ENCODE measurements around the gene KIAA0513. TPM values are rescaled to one million over a fixed set of nuclear protein-coding genes. Genes with fewer than 3 reads are reported as not detected.
A peak's percentile ranks its signal among the peaks of the same experiment; 100 is the strongest.

Gene KIAA0513
- total and polyA plus RNA-seq, 10 of the 15 experiments (the other 5 are each of a cell fraction or from before 2014, with no cell fraction given), result 0.14 to 5.8 (median 2.0) TPM

DNA sequence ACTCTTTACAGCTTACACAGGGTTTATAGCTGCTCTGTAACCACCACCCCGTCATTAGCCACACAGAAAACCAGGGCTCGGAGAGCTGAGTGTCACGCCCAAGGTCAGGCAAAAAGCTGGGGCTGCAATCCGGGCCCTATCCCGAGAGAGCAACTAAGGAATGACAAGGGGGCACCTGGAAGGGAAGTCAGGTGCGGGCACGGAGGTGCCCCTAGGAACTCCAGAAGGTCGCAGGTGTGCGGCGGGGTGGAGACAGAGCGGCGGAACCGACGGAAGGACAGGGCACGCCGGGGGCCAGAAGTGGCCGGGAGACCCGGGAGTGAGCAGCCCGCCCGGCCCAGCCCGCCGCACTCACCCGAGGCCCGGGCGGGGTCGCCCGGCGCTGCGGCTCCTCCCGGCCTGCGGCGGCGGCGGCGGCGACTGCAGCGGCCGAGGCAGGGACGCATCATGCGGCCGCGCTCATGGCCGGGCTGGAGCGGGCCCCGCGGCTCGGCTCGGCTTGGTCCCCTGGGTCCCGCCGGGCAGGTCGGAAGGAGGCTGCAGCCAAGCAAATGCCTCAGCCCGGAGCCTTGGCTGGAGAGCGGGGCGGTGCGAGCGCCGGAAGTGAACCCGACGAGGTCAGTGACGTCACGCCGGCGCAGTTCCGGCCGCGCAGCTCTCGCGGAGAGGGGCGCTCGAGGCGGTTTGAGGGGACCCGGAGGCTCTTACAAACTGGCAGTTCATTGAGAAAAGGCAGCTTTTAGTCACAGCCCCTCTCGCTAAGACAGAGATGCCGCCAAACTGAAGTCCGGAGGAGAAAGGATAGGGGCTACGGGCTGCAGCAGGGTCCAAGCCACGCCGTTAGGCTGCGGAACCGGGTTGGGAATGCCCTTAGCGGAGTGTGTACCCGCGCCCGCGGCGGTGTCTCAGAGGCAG, 16.4 kb upstream of the KIAA0513 start, which contains the start of gene ZDHHC7 (continued):
- TF ChIP-seq, protein P1, sequence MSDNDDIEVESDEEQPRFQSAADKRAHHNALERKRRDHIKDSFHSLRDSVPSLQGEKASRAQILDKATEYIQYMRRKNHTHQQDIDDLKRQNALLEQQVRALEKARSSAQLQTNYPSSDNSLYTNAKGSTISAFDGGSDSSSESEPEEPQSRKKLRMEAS (IDR thresholded peaks at IDR 0.05; ENCODE audit: low read depth, low read length), result no peak
- TF ChIP-seq EGR1 (IDR thresholded peaks at IDR 0.05; ENCODE audit: borderline replicate concordance in 1 of 2, low read depth in 2 of 2, low read length in 2 of 2) (peak in 1 of 2 experiments; percentile 7; a peak in 1 of 3 replicates), ATF7 (IDR thresholded peaks at IDR 0.05; ENCODE audit: low read depth) (peak; percentile 93), NFYB (IDR thresholded peaks at IDR 0.05; ENCODE audit: insufficient read depth, low read depth, low read length) (no peak), YY1 (IDR thresholded peaks at IDR 0.05; ENCODE audit: low read depth, low read length) (0 out of 2 replicates have a peak, but pooled peaks have one; percentile 36)
- TF ChIP-seq, protein P2, sequence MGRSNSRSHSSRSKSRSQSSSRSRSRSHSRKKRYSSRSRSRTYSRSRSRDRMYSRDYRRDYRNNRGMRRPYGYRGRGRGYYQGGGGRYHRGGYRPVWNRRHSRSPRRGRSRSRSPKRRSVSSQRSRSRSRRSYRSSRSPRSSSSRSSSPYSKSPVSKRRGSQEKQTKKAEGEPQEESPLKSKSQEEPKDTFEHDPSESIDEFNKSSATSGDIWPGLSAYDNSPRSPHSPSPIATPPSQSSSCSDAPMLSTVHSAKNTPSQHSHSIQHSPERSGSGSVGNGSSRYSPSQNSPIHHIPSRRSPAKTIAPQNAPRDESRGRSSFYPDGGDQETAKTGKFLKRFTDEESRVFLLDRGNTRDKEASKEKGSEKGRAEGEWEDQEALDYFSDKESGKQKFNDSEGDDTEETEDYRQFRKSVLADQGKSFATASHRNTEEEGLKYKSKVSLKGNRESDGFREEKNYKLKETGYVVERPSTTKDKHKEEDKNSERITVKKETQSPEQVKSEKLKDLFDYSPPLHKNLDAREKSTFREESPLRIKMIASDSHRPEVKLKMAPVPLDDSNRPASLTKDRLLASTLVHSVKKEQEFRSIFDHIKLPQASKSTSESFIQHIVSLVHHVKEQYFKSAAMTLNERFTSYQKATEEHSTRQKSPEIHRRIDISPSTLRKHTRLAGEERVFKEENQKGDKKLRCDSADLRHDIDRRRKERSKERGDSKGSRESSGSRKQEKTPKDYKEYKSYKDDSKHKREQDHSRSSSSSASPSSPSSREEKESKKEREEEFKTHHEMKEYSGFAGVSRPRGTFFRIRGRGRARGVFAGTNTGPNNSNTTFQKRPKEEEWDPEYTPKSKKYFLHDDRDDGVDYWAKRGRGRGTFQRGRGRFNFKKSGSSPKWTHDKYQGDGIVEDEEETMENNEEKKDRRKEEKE (IDR thresholded peaks at IDR 0.05), result no peak
- TF ChIP-seq, protein P3, sequence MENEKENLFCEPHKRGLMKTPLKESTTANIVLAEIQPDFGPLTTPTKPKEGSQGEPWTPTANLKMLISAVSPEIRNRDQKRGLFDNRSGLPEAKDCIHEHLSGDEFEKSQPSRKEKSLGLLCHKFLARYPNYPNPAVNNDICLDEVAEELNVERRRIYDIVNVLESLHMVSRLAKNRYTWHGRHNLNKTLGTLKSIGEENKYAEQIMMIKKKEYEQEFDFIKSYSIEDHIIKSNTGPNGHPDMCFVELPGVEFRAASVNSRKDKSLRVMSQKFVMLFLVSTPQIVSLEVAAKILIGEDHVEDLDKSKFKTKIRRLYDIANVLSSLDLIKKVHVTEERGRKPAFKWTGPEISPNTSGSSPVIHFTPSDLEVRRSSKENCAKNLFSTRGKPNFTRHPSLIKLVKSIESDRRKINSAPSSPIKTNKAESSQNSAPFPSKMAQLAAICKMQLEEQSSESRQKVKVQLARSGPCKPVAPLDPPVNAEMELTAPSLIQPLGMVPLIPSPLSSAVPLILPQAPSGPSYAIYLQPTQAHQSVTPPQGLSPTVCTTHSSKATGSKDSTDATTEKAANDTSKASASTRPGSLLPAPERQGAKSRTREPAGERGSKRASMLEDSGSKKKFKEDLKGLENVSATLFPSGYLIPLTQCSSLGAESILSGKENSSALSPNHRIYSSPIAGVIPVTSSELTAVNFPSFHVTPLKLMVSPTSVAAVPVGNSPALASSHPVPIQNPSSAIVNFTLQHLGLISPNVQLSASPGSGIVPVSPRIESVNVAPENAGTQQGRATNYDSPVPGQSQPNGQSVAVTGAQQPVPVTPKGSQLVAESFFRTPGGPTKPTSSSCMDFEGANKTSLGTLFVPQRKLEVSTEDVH (IDR thresholded peaks at IDR 0.05; ENCODE audit: low read depth, partially characterized antibody), result peak; percentile 85
- TF ChIP-seq, protein P4, sequence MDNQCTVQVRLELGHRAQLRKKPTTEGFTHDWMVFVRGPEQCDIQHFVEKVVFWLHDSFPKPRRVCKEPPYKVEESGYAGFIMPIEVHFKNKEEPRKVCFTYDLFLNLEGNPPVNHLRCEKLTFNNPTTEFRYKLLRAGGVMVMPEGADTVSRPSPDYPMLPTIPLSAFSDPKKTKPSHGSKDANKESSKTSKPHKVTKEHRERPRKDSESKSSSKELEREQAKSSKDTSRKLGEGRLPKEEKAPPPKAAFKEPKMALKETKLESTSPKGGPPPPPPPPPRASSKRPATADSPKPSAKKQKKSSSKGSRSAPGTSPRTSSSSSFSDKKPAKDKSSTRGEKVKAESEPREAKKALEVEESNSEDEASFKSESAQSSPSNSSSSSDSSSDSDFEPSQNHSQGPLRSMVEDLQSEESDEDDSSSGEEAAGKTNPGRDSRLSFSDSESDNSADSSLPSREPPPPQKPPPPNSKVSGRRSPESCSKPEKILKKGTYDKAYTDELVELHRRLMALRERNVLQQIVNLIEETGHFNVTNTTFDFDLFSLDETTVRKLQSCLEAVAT (IDR thresholded peaks at IDR 0.05), result no peak; the same call in 1 of the 2 replicates
- TF ChIP-seq, protein P5, sequence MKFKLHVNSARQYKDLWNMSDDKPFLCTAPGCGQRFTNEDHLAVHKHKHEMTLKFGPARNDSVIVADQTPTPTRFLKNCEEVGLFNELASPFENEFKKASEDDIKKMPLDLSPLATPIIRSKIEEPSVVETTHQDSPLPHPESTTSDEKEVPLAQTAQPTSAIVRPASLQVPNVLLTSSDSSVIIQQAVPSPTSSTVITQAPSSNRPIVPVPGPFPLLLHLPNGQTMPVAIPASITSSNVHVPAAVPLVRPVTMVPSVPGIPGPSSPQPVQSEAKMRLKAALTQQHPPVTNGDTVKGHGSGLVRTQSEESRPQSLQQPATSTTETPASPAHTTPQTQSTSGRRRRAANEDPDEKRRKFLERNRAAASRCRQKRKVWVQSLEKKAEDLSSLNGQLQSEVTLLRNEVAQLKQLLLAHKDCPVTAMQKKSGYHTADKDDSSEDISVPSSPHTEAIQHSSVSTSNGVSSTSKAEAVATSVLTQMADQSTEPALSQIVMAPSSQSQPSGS (IDR thresholded peaks at IDR 0.05; ENCODE audit: low read length), result no peak
- TF ChIP-seq, protein P6, sequence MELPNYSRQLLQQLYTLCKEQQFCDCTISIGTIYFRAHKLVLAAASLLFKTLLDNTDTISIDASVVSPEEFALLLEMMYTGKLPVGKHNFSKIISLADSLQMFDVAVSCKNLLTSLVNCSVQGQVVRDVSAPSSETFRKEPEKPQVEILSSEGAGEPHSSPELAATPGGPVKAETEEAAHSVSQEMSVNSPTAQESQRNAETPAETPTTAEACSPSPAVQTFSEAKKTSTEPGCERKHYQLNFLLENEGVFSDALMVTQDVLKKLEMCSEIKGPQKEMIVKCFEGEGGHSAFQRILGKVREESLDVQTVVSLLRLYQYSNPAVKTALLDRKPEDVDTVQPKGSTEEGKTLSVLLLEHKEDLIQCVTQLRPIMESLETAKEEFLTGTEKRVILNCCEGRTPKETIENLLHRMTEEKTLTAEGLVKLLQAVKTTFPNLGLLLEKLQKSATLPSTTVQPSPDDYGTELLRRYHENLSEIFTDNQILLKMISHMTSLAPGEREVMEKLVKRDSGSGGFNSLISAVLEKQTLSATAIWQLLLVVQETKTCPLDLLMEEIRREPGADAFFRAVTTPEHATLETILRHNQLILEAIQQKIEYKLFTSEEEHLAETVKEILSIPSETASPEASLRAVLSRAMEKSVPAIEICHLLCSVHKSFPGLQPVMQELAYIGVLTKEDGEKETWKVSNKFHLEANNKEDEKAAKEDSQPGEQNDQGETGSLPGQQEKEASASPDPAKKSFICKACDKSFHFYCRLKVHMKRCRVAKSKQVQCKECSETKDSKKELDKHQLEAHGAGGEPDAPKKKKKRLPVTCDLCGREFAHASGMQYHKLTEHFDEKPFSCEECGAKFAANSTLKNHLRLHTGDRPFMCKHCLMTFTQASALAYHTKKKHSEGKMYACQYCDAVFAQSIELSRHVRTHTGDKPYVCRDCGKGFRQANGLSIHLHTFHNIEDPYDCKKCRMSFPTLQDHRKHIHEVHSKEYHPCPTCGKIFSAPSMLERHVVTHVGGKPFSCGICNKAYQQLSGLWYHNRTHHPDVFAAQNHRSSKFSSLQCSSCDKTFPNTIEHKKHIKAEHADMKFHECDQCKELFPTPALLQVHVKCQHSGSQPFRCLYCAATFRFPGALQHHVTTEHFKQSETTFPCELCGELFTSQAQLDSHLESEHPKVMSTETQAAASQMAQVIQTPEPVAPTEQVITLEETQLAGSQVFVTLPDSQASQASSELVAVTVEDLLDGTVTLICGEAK (IDR thresholded peaks at IDR 0.05; ENCODE audit: borderline replicate concordance), result peak; percentile 94

Measured in GM12878 (cell line).